Central memory CD8-positive, alpha-beta T cell (primary cell): ENCODE data around the gene UQCRH.

Experiments
- ATAC-seq: fragments of 150-1000 bp; cut with Tn5 transposase; replicated peaks from 2 replicates; pipeline ENCODE4 v1.10.0; 2022; ENCODE audit warnings: mild to moderate bottlenecking, moderate FRiP score, moderate number of reproducible peaks; ENCODE audit not compliant: poor library complexity, severe bottlenecking; ENCODE audit errors: extremely low read depth
- DNase-seq, 2 donors: peaks; one replicate each; pipeline ENCODE4 v3.0.0; 2021; ENCODE audit warnings: low spot score in 2 of 2
- H3K27ac Mint-ChIP-seq: one replicate; pipeline ENCODE4 v1.8.0; 2022; ENCODE audit warnings: low read depth, mild to moderate bottlenecking, moderate library complexity, mixed read lengths
- H3K27me3 Mint-ChIP-seq: one replicate; pipeline ENCODE4 v1.8.0; 2022; ENCODE audit warnings: mixed read lengths
- H3K36me3 Mint-ChIP-seq: one replicate; pipeline ENCODE4 v1.8.0; 2022; ENCODE audit warnings: mild to moderate bottlenecking, moderate library complexity, mixed read lengths; ENCODE audit not compliant: insufficient read depth
- H3K4me1 Mint-ChIP-seq: one replicate; pipeline ENCODE4 v1.8.0; 2022; ENCODE audit warnings: mixed read lengths
- H3K4me3 Mint-ChIP-seq: one replicate; pipeline ENCODE4 v1.8.0; 2022; ENCODE audit warnings: mild to moderate bottlenecking, moderate library complexity, mixed read lengths
- H3K9me3 Mint-ChIP-seq: one replicate; pipeline ENCODE4 v1.8.0; 2022; ENCODE audit warnings: mixed read lengths

The UQCRH gene

GRCh38 chr1:46303038-46303871 is at the start of gene UQCRH, which contains the start of gene LRRC41:
Gene UQCRH, plus strand, starts transcription at chr1:46303698. Its CDS starts 69 bp downstream, at chr1:46303767.
Gene LRRC41, minus strand, starts transcription at chr1:46303616. Its CDS starts 294 bp downstream, at chr1:46303322.
- no peaks in the 10 kb centered on the region for H3K27me3 Mint-ChIP-seq
- peak within 1 kb of the TSS; percentile 99 for H3K4me3 Mint-ChIP-seq
- peak within 1 kb of the TSS; percentile 98 for H3K27ac Mint-ChIP-seq
- H3K36me3 Mint-ChIP-seq = peaks cover 20% of the 10 kb centered on the region
- H3K9me3 Mint-ChIP-seq = no peaks in the 10 kb centered on the region
- DNase-seq = peak; percentile 92 to 94
- peak; percentile 89 for ATAC-seq
- H3K4me1 Mint-ChIP-seq = peaks cover 48% of the 10 kb centered on the region

- no peak for DNase-seq
- Mint-ChIP-seq H3K4me3 (no peak overlapping the region), H3K27ac (no peak overlapping the region), H3K36me3 (peaks cover 8% of the 10 kb centered on the region), H3K4me1 (no peaks in the 10 kb centered on the region), H3K9me3 (no peaks in the 10 kb centered on the region), H3K27me3 (no peaks in the 10 kb centered on the region)
- no peak for ATAC-seq
These were observed 48.8 kb upstream of the UQCRH start for GRCh38 chr1:46254668-46255067.

GRCh38 chr1:46256523-46256922 is 47.0 kb upstream of the UQCRH start:
- Mint-ChIP-seq H3K27me3 (no peaks in the 10 kb centered on the region), H3K27ac (no peak overlapping the region), H3K36me3 (peaks cover 10% of the 10 kb centered on the region), H3K4me1 (no peaks in the 10 kb centered on the region), H3K4me3 (no peak overlapping the region), H3K9me3 (no peaks in the 10 kb centered on the region)
- no peak for DNase-seq
- no peak for ATAC-seq

GRCh38 chr1:46262508-46262907 is 41.0 kb upstream of the UQCRH start:
- H3K9me3 Mint-ChIP-seq = no peaks in the 10 kb centered on the region
- no peak for ATAC-seq
- H3K27ac Mint-ChIP-seq = no peak overlapping the region
- no peaks in the 10 kb centered on the region for H3K4me1 Mint-ChIP-seq
- H3K27me3 Mint-ChIP-seq = no peaks in the 10 kb centered on the region
- DNase-seq = no peak
- no peak overlapping the region for H3K4me3 Mint-ChIP-seq
- H3K36me3 Mint-ChIP-seq = peaks cover 11% of the 10 kb centered on the region

- peaks cover 11% of the 10 kb centered on the region for H3K36me3 Mint-ChIP-seq
- no peak for DNase-seq
These were observed 40.4 kb upstream of the UQCRH start for GRCh38 chr1:46263146-46263545.

GRCh38 chr1:46268578-46268977 is 34.9 kb upstream of the UQCRH start:
- H3K27me3 Mint-ChIP-seq = no peaks in the 10 kb centered on the region
- ATAC-seq (no peak), DNase-seq (no peak)
- no peak overlapping the region for H3K27ac Mint-ChIP-seq
- H3K4me1 Mint-ChIP-seq = no peaks in the 10 kb centered on the region
- H3K4me3 Mint-ChIP-seq = no peak overlapping the region
- H3K9me3 Mint-ChIP-seq = no peaks in the 10 kb centered on the region
- peaks cover 7% of the 10 kb centered on the region for H3K36me3 Mint-ChIP-seq

More at GRCh38 chr1:46263146-46263545, 40.4 kb upstream of the UQCRH start:
- no peak for ATAC-seq
- H3K27ac Mint-ChIP-seq = no peak overlapping the region
- no peak overlapping the region for H3K4me3 Mint-ChIP-seq
- no peaks in the 10 kb centered on the region for H3K27me3 Mint-ChIP-seq
- H3K4me1 Mint-ChIP-seq = no peaks in the 10 kb centered on the region
- H3K9me3 Mint-ChIP-seq = no peaks in the 10 kb centered on the region

GRCh38 chr1:46274225-46275029 is 29.1 kb upstream of the UQCRH start:
- no peak overlapping the region for H3K4me3 Mint-ChIP-seq
- no peak overlapping the region for H3K27ac Mint-ChIP-seq
- DNase-seq = no peak
- no peaks in the 10 kb centered on the region for H3K4me1 Mint-ChIP-seq
- peaks cover 10% of the 10 kb centered on the region for H3K36me3 Mint-ChIP-seq
- H3K27me3 Mint-ChIP-seq = no peaks in the 10 kb centered on the region
- ATAC-seq = no peak
- no peaks in the 10 kb centered on the region for H3K9me3 Mint-ChIP-seq

GRCh38 chr1:46275030-46275337 is 28.5 kb upstream of the UQCRH start:
- no peaks in the 10 kb centered on the region for H3K4me1 Mint-ChIP-seq
- no peaks in the 10 kb centered on the region for H3K27me3 Mint-ChIP-seq
- H3K27ac Mint-ChIP-seq = no peak overlapping the region
- no peak overlapping the region for H3K4me3 Mint-ChIP-seq
- H3K9me3 Mint-ChIP-seq = no peaks in the 10 kb centered on the region
- ATAC-seq (no peak), DNase-seq (no peak)
- H3K36me3 Mint-ChIP-seq = peaks cover 8% of the 10 kb centered on the region

- no peak for ATAC-seq
- no peak overlapping the region for H3K4me3 Mint-ChIP-seq
- no peaks in the 10 kb centered on the region for H3K4me1 Mint-ChIP-seq
- no peak overlapping the region for H3K27ac Mint-ChIP-seq
- DNase-seq = no peak
- H3K9me3 Mint-ChIP-seq = no peaks in the 10 kb centered on the region
- H3K36me3 Mint-ChIP-seq = peaks cover 15% of the 10 kb centered on the region
- no peaks in the 10 kb centered on the region for H3K27me3 Mint-ChIP-seq
These were observed 25.7 kb upstream of the UQCRH start for GRCh38 chr1:46277658-46278373.

- ATAC-seq (no peak), DNase-seq (no peak)
- Mint-ChIP-seq H3K9me3 (no peaks in the 10 kb centered on the region), H3K27me3 (no peaks in the 10 kb centered on the region), H3K4me3 (no peak overlapping the region), H3K4me1 (no peaks in the 10 kb centered on the region), H3K36me3 (peaks cover 18% of the 10 kb centered on the region), H3K27ac (no peak overlapping the region)
These were observed 24.7 kb upstream of the UQCRH start for GRCh38 chr1:46278807-46279206.

- H3K4me1 Mint-ChIP-seq = peaks cover 2% of the 10 kb centered on the region
- H3K27ac Mint-ChIP-seq = no peak overlapping the region
- ATAC-seq (no peak), DNase-seq (no peak)
- peaks cover 21% of the 10 kb centered on the region for H3K36me3 Mint-ChIP-seq
- H3K9me3 Mint-ChIP-seq = no peaks in the 10 kb centered on the region
- no peak overlapping the region for H3K4me3 Mint-ChIP-seq
- H3K27me3 Mint-ChIP-seq = no peaks in the 10 kb centered on the region
These were observed 23.4 kb upstream of the UQCRH start for GRCh38 chr1:46280092-46280491.

- Mint-ChIP-seq H3K36me3 (peaks cover 21% of the 10 kb centered on the region), H3K27me3 (no peaks in the 10 kb centered on the region), H3K27ac (no peak overlapping the region), H3K9me3 (no peaks in the 10 kb centered on the region), H3K4me3 (no peak overlapping the region), H3K4me1 (peaks cover 8% of the 10 kb centered on the region)
- DNase-seq (no peak), ATAC-seq (no peak)
These were observed 22.5 kb upstream of the UQCRH start for GRCh38 chr1:46281021-46281420.
